ENCODE data around the gene TPH2.

The TPH2 gene

GRCh38 chr12:71954083-71954778 is 15.6 kb downstream of the TPH2 start:
- DNase-seq (ENCODE audit: low spot score) = no peak
- in situ Hi-C loops (cut with MboI; ENCODE audit: low pct_unique_long_range_greater_than_20kb, low sequenced_read_pairs, unreplicated experiment) = no loop called here
- no peak for TF ChIP-seq CTCF (IDR thresholded peaks at IDR 0.05; ENCODE audit: extremely low read depth, insufficient read depth, missing control alignments)

- DNase-seq (ENCODE audit: low spot score) = no peak
- no peak for TF ChIP-seq CTCF (IDR thresholded peaks at IDR 0.05; ENCODE audit: extremely low read depth, insufficient read depth, missing control alignments)
- in situ Hi-C loops (cut with MboI; ENCODE audit: low pct_unique_long_range_greater_than_20kb, low sequenced_read_pairs, unreplicated experiment) = no loop called here
Observed at GRCh38 chr12:71954861-71955260, 16.2 kb downstream of the TPH2 start.

- in situ Hi-C loops (cut with MboI; ENCODE audit: low pct_unique_long_range_greater_than_20kb, low sequenced_read_pairs, unreplicated experiment) = no loop called here
- DNase-seq (ENCODE audit: low spot score) = no peak
- no peak for TF ChIP-seq CTCF (IDR thresholded peaks at IDR 0.05; ENCODE audit: extremely low read depth, insufficient read depth, missing control alignments)
Observed at GRCh38 chr12:71955970-71956369, 17.3 kb downstream of the TPH2 start.

GRCh38 chr12:71958056-71958455 is 19.4 kb downstream of the TPH2 start:
- no peak for DNase-seq (ENCODE audit: low spot score)
- in situ Hi-C loops (cut with MboI; ENCODE audit: low pct_unique_long_range_greater_than_20kb, low sequenced_read_pairs, unreplicated experiment) = no loop called here
- no peak for TF ChIP-seq CTCF (IDR thresholded peaks at IDR 0.05; ENCODE audit: extremely low read depth, insufficient read depth, missing control alignments)

- DNase-seq (ENCODE audit: low spot score) = no peak
- in situ Hi-C loops (cut with MboI; ENCODE audit: low pct_unique_long_range_greater_than_20kb, low sequenced_read_pairs, unreplicated experiment) = no loop called here
- TF ChIP-seq CTCF (IDR thresholded peaks at IDR 0.05; ENCODE audit: extremely low read depth, insufficient read depth, missing control alignments) = no peak
Observed at GRCh38 chr12:71958457-71958856, 19.8 kb downstream of the TPH2 start.

GRCh38 chr12:71958993-71959578 is 20.4 kb downstream of the TPH2 start:
- TF ChIP-seq CTCF (IDR thresholded peaks at IDR 0.05; ENCODE audit: extremely low read depth, insufficient read depth, missing control alignments) = no peak
- DNase-seq (ENCODE audit: low spot score) = no peak
- in situ Hi-C loops (cut with MboI; ENCODE audit: low pct_unique_long_range_greater_than_20kb, low sequenced_read_pairs, unreplicated experiment) = no loop called here

All from GM13977 (cell line).